CD14-positive monocyte (primary cell): Measurements from ENCODE around the gene DUOXA2. TPM values are rescaled to one million over a fixed set of nuclear protein-coding genes. Genes with fewer than 3 reads are reported as not detected.
A peak's percentile ranks its signal among the peaks of the same experiment; 100 is the strongest.

Source experiments
- DNase-seq, 3 donors: peaks; one replicate each; pipeline ENCODE4 v3.0.0-alpha.2; 2011 to 2022
- H2AFZ ChIP-seq: 2 replicates; pipeline ENCODE4 v1.6.0; 2012; ENCODE audit warnings: mild to moderate bottlenecking, low read depth, low read length, inconsistent platforms; ENCODE audit not compliant: insufficient read depth, poor library complexity, severe bottlenecking
- H3K27ac ChIP-seq, 2 donors: 1 replicate in 1 of 2; 2 replicates in 1 of 2; pipeline ENCODE4 v1.5.1; 2012 to 2013; ENCODE audit warnings: low read length in 2 of 2, control low read depth in 1 of 2, inconsistent platforms in 1 of 2, low read depth in 1 of 2, mild to moderate bottlenecking in 1 of 2
- H3K27me3 ChIP-seq, 2 donors: one replicate each; pipeline versions ENCODE4 v1.6.0 to v1.6.1; 2011 to 2013; ENCODE audit warnings: low read length in 2 of 2; ENCODE audit not compliant: control insufficient read depth in 2 of 2, insufficient read depth in 2 of 2
- H3K36me3 ChIP-seq, 2 donors: replicated peaks in 1 of 2; 1 replicate in 1 of 2; 2 replicates in 1 of 2; pipeline versions ENCODE4 v1.5.1 to v1.6.1; 2012 to 2013; ENCODE audit warnings: low read length in 2 of 2, control low read depth in 1 of 2, inconsistent platforms in 1 of 2, mild to moderate bottlenecking in 1 of 2; ENCODE audit not compliant: insufficient read depth in 2 of 2, control insufficient read depth in 1 of 2
- H3K4me1 ChIP-seq, 2 donors: 1 replicate in 1 of 2; 2 replicates in 1 of 2; pipeline versions ENCODE4 v1.5.1 to v1.6.1; 2012 to 2013; ENCODE audit warnings: low read length in 2 of 2, control low read depth in 1 of 2, inconsistent platforms in 1 of 2, mild to moderate bottlenecking in 1 of 2, moderate library complexity in 1 of 2; ENCODE audit not compliant: insufficient read depth in 2 of 2, control insufficient read depth in 1 of 2
- H3K4me2 ChIP-seq: replicated peaks from 2 replicates; pipeline ENCODE3; 2012; ENCODE audit warnings: low read length, moderate library complexity, mild to moderate bottlenecking; ENCODE audit not compliant: poor library complexity, severe bottlenecking; ENCODE audit errors: extremely low read depth
- H3K4me3 ChIP-seq, 3 experiments: fragments of 200-600 bp in 1 of 3; sonication (generic) in 1 of 3; replicated peaks in 1 of 3; 1 replicate in 2 of 3; 2 replicates in 1 of 3; pipeline ENCODE4 v1.5.1; 2011 to 2013; ENCODE audit warnings: low read length in 3 of 3, mild to moderate bottlenecking in 3 of 3, control low read depth in 2 of 3, low read depth in 2 of 3, inconsistent platforms in 1 of 3, moderate library complexity in 1 of 3
- H3K79me2 ChIP-seq: 2 replicates; pipeline ENCODE4 v1.6.0; 2012; ENCODE audit warnings: mild to moderate bottlenecking, control low read depth, inconsistent platforms, low read length, moderate library complexity; ENCODE audit not compliant: insufficient read depth
- H3K9ac ChIP-seq: 2 replicates; pipeline ENCODE4 v1.6.0; 2017; ENCODE audit warnings: low read length, mild to moderate bottlenecking; ENCODE audit not compliant: insufficient read depth, poor library complexity, severe bottlenecking
- H3K9me3 ChIP-seq, 2 donors: replicated peaks in 1 of 2; 1 replicate in 1 of 2; 2 replicates in 1 of 2; pipeline versions ENCODE4 v1.5.1 to v1.6.1; 2012 to 2013; ENCODE audit warnings: low read length in 2 of 2, control low read depth in 1 of 2; ENCODE audit not compliant: control insufficient read depth in 1 of 2, insufficient read depth in 1 of 2
- H4K20me1 ChIP-seq: 2 replicates; pipeline ENCODE4 v1.6.0; 2012; ENCODE audit warnings: mild to moderate bottlenecking, low read length, control low read depth, moderate library complexity; ENCODE audit not compliant: insufficient read depth
- H3K27ac Mint-ChIP-seq, 7 donors: one replicate each; pipeline ENCODE4 v1.8.0; 2020; ENCODE audit warnings: mild to moderate bottlenecking in 7 of 7, mixed read lengths in 7 of 7, moderate library complexity in 6 of 7, inconsistent platforms in 2 of 7
- H3K27me3 Mint-ChIP-seq, 3 donors: one replicate each; pipeline ENCODE4 v1.8.0; 2021 to 2022; ENCODE audit warnings: low read depth in 3 of 3, mild to moderate bottlenecking in 3 of 3, mixed read lengths in 3 of 3, moderate library complexity in 3 of 3, inconsistent platforms in 1 of 3
- H3K36me3 Mint-ChIP-seq, 2 donors: one replicate each; pipeline ENCODE4 v1.8.0; 2020; ENCODE audit warnings: mixed read lengths in 2 of 2, inconsistent platforms in 1 of 2, mild to moderate bottlenecking in 1 of 2
- H3K4me1 Mint-ChIP-seq: one replicate; pipeline ENCODE4 v1.8.0; 2020; ENCODE audit warnings: mild to moderate bottlenecking, mixed read lengths
- H3K4me3 Mint-ChIP-seq, 2 donors: one replicate each; pipeline ENCODE4 v1.8.0; 2020; ENCODE audit warnings: mild to moderate bottlenecking in 2 of 2, mixed read lengths in 2 of 2, moderate library complexity in 1 of 2
- H3K9me3 Mint-ChIP-seq, 7 donors: one replicate each; pipeline ENCODE4 v1.8.0; 2020 to 2022; ENCODE audit warnings: mixed read lengths in 7 of 7, mild to moderate bottlenecking in 6 of 7, moderate library complexity in 6 of 7, inconsistent platforms in 2 of 7
- CTCF ChIP-seq: fragments of 200-600 bp; IDR thresholded peaks from one replicate; pipeline ENCODE4 v1.8.0; 2022; ENCODE audit warnings: antibody characterized with exemption, mild to moderate bottlenecking
- WGBS: methylation state at CpG from one replicate; pipeline ENCODE4 v1.1.5; 2013; ENCODE audit warnings: missing lambda C conversion rate; ENCODE audit not compliant: insufficient coverage; 5-methylcytosine and 5-hydroxymethylcytosine counted together
- intact Hi-C, 2 donors: fragments of 100-400 bp; cut with micrococcal nuclease; formaldehyde crosslinking; loops; one replicate each; pipeline versions ENCODE4 v1.15.0 to v1.15.1; 2023
- polyA plus RNA-seq, 3 donors: library from polyadenylated mRNA; depleted of rRNA in 1 of 3; unstranded in 2 of 3; stranded (reverse) in 1 of 3; fragments of 300-500 nt in 2 of 3; fragments of >200 nt in 1 of 3; fragmentation: Illumina TruSeq in 2 of 3; gene quantifications; 1 replicate in 2 of 3; 2 replicates in 1 of 3; pipeline ENCODE4 v1.2.3, GENCODE V29; 2012 to 2021

DUOXA2 gene
- polyA plus RNA-seq, 3 donors = not detected

- no peak overlapping the region for H3K4me3 Mint-ChIP-seq
- peak; percentile 90 for TF ChIP-seq CTCF
- no peak overlapping the region for H3K27ac ChIP-seq
Observed at GRCh38 chr15:45162771-45163507, 48.8 kb downstream of the DUOXA2 start.

GRCh38 chr15:45163508-45163856, 49.4 kb downstream of the DUOXA2 start:
- Histone ChIP-seq H3K36me3 (no peaks in the 10 kb centered on the region), H3K27me3 (no peaks in the 10 kb centered on the region), H3K79me2 (no peaks in the 10 kb centered on the region), H3K4me1 (peaks cover 18 to 26% of the 10 kb centered on the region in 2 donors), H3K4me2 (no peak overlapping the region), H3K27ac (no peak overlapping the region), H4K20me1 (no peaks in the 10 kb centered on the region), H2AFZ (no peak overlapping the region), H3K9ac (no peak overlapping the region), H3K9me3 (no peaks in the 10 kb centered on the region), H3K4me3 (no peak overlapping the region)
- 91% methylated on average over 9 of the region's 9 CpGs for whole genome bisulfite sequencing
- TF ChIP-seq CTCF = no peak
- intact Hi-C loops = no loop called here
- Mint-ChIP-seq H3K36me3 (no peaks in the 10 kb centered on the region), H3K27me3 (peaks cover 0 to 4% (median 0%) of the 10 kb centered on the region in 3 donors), H3K27ac (peak overlapping the region in 1 of 7 donors; percentile 6), H3K4me1 (peaks cover 29% of the 10 kb centered on the region), H3K4me3 (no peak overlapping the region), H3K9me3 (peaks cover 0 to 2% (median 0%) of the 10 kb centered on the region in 7 donors)
- no peak for DNase-seq

More at GRCh38 chr15:45162771-45163507, 48.8 kb downstream of the DUOXA2 start:
- peaks cover 0 to 4% (median 0%) of the 10 kb centered on the region in 3 donors for H3K27me3 Mint-ChIP-seq
- H3K9me3 ChIP-seq = no peaks in the 10 kb centered on the region
- peaks cover 18 to 26% of the 10 kb centered on the region in 2 donors for H3K4me1 ChIP-seq
- H3K27ac Mint-ChIP-seq = peak overlapping the region in 3 of 7 donors; percentile 6 to 62 (median 57)
- intact Hi-C loops = no loop called here
- H3K4me2 ChIP-seq = no peak overlapping the region
- no peaks in the 10 kb centered on the region for H4K20me1 ChIP-seq
- no peaks in the 10 kb centered on the region for H3K79me2 ChIP-seq
- peak overlapping the region; percentile 27 for H2AFZ ChIP-seq
- peaks cover 29% of the 10 kb centered on the region for H3K4me1 Mint-ChIP-seq
- no peaks in the 10 kb centered on the region for H3K36me3 ChIP-seq
- no peaks in the 10 kb centered on the region for H3K36me3 Mint-ChIP-seq
- peak; percentile 66 to 75 (median 73) for DNase-seq
- H3K4me3 ChIP-seq = no peak overlapping the region
- peaks cover 0 to 2% (median 0%) of the 10 kb centered on the region in 7 donors for H3K9me3 Mint-ChIP-seq
- WGBS = 23% methylated on average over 4 of the region's 7 CpGs
- H3K9ac ChIP-seq = no peak overlapping the region
- H3K27me3 ChIP-seq = no peaks in the 10 kb centered on the region
